Measurements from ENCODE around the gene PSME2.

The PSME2 gene

DNA sequence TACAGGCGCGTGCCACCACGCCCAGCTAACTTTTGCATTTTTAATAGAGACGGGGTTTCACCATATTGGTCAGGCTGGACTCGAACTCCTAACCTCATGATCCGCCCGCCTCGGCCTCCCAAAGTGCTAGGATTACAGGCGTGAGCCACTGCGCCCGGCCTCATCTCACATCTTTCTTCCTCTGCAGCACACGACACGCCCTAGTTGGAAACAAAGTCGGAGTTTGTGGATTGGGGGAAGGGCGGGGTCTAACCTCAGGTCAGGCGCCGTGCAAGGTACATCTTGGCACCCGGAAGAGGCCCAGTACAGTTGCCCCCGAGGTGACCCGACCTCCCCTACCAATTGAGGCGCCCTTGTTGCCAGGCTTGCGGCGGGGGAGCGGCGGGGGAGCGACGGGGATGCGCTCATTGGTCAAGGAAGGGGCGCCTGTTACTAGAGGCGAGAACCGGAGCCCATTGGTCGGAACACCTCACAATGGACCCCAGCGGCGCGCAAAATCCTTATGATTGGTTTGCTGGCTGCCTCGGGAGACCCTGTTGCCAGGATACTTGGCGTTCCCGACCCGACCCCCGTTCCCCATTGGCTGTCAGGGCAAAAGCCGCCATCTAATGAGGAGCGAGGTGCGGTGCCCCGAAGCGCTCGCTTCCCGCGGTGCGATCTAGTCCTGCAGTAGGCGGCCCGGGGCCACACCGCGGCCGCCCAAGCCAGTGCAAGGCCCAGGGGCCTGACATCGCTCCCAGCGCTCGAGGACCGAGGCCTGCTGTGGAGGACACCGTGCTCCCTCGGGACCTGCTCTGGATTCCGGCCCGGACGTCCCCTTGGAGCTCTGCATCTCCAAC, 25.2 kb upstream of the PSME2 start, which contains the start of gene REC8:
TSS of gene REC8 (plus strand) at position 659 of the 839 bp plus-strand sequence. CDS start 473 bp downstream, outside the sequence.
- Histone ChIP-seq H3K27ac (replicated peaks) (no peak within 1 kb of the TSS), H3K27me3 (ENCODE audit: insufficient read depth, poor library complexity, severe bottlenecking) (no peaks in the 10 kb centered on the region), H3K4me3 (replicated peaks; ENCODE audit: insufficient read depth, low read length) (no peak within 1 kb of the TSS)
- DNase-seq (ENCODE audit: low read depth in 1 of 2, low spot score in 1 of 2): no peak
- TF ChIP-seq, protein P1, sequence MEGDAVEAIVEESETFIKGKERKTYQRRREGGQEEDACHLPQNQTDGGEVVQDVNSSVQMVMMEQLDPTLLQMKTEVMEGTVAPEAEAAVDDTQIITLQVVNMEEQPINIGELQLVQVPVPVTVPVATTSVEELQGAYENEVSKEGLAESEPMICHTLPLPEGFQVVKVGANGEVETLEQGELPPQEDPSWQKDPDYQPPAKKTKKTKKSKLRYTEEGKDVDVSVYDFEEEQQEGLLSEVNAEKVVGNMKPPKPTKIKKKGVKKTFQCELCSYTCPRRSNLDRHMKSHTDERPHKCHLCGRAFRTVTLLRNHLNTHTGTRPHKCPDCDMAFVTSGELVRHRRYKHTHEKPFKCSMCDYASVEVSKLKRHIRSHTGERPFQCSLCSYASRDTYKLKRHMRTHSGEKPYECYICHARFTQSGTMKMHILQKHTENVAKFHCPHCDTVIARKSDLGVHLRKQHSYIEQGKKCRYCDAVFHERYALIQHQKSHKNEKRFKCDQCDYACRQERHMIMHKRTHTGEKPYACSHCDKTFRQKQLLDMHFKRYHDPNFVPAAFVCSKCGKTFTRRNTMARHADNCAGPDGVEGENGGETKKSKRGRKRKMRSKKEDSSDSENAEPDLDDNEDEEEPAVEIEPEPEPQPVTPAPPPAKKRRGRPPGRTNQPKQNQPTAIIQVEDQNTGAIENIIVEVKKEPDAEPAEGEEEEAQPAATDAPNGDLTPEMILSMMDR (IDR thresholded peaks at IDR 0.05; ENCODE audit: insufficient read depth, low read length): no peak
- no peak for TF ChIP-seq GABPA (IDR thresholded peaks at IDR 0.05; ENCODE audit: low read depth)
- no peak for TF ChIP-seq SPI1 (IDR thresholded peaks at IDR 0.05; ENCODE audit: borderline replicate concordance, low read depth)
- no peak for TF ChIP-seq POLR2AphosphoS5 (IDR thresholded peaks at IDR 0.05; ENCODE audit: low read depth)
- TF ChIP-seq, protein P2, sequence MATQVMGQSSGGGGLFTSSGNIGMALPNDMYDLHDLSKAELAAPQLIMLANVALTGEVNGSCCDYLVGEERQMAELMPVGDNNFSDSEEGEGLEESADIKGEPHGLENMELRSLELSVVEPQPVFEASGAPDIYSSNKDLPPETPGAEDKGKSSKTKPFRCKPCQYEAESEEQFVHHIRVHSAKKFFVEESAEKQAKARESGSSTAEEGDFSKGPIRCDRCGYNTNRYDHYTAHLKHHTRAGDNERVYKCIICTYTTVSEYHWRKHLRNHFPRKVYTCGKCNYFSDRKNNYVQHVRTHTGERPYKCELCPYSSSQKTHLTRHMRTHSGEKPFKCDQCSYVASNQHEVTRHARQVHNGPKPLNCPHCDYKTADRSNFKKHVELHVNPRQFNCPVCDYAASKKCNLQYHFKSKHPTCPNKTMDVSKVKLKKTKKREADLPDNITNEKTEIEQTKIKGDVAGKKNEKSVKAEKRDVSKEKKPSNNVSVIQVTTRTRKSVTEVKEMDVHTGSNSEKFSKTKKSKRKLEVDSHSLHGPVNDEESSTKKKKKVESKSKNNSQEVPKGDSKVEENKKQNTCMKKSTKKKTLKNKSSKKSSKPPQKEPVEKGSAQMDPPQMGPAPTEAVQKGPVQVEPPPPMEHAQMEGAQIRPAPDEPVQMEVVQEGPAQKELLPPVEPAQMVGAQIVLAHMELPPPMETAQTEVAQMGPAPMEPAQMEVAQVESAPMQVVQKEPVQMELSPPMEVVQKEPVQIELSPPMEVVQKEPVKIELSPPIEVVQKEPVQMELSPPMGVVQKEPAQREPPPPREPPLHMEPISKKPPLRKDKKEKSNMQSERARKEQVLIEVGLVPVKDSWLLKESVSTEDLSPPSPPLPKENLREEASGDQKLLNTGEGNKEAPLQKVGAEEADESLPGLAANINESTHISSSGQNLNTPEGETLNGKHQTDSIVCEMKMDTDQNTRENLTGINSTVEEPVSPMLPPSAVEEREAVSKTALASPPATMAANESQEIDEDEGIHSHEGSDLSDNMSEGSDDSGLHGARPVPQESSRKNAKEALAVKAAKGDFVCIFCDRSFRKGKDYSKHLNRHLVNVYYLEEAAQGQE (IDR thresholded peaks at IDR 0.05; ENCODE audit: insufficient replicate concordance, low read depth): no peak

DNA sequence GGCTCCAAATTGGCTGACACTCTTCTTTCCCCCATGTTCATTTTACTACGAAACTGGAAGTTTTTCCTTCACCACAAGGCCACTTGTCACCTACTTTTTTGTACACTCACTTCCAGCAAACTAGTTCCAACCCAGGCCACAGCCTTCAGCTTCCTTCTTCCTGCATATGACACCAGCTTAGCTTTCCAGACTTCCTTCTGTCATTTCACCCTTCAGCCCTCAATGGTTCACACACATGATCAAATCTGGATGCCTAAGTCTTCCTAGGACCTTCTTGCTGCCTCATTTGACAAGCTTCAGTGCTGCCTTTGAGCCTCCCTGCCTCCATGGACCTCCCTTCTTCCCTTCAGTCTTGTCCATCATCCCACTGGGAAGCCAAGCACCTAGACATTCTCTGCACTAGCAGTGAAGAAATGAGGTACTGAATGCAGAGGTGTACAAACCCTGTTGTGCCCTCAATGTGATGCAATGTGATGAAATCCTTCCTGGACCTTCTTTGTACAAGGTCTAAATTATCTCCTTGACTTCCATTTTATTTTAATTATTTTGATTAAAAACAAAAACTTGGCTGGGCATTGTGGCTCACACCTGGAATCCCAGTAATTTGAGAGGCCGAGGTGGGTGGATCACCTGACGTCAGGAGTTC, 21.2 kb upstream of the PSME2 start:
- Histone ChIP-seq H3K27ac (replicated peaks) (peak overlapping the region; percentile 34), H3K4me3 (replicated peaks; ENCODE audit: insufficient read depth, low read length) (no peak overlapping the region), H3K27me3 (ENCODE audit: insufficient read depth, poor library complexity, severe bottlenecking) (no peaks in the 10 kb centered on the region)
- peak in 1 of 2 experiments; percentile 56 for DNase-seq (ENCODE audit: low read depth in 1 of 2, low spot score in 1 of 2)
- TF ChIP-seq POLR2AphosphoS5 (IDR thresholded peaks at IDR 0.05; ENCODE audit: low read depth) (no peak), GABPA (IDR thresholded peaks at IDR 0.05; ENCODE audit: low read depth) (no peak), SPI1 (IDR thresholded peaks at IDR 0.05; ENCODE audit: borderline replicate concordance, low read depth) (no peak)
- TF ChIP-seq, protein P1 (IDR thresholded peaks at IDR 0.05; ENCODE audit: insufficient read depth, low read length): no peak
- TF ChIP-seq, protein P2 (IDR thresholded peaks at IDR 0.05; ENCODE audit: insufficient replicate concordance, low read depth): no peak

DNA sequence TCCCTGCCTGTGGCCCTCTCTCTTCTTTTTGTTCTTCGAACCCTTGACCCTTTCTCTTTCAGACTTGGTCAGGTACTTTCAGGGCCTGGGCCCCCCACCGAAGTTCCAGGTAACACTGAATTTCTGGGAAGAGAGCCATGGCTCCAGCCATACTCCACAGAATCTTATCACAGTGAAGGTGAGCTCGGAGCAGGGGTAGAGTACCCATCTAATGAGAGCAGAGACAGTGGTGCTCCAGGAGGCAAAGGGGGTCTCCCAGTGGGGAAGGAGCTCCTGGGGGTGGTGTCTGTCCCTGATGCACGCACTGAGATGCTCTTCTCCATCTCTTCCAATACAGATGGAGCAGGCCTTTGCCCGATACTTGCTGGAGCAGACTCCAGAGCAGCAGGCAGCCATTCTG, 19.4 kb upstream of the PSME2 start:
- DNase-seq (ENCODE audit: low read depth in 1 of 2, low spot score in 1 of 2): no peak
- Histone ChIP-seq H3K4me3 (replicated peaks; ENCODE audit: insufficient read depth, low read length) (no peak overlapping the region), H3K27me3 (ENCODE audit: insufficient read depth, poor library complexity, severe bottlenecking) (no peaks in the 10 kb centered on the region), H3K27ac (replicated peaks) (no peak overlapping the region)
- TF ChIP-seq, protein P2 (IDR thresholded peaks at IDR 0.05; ENCODE audit: insufficient replicate concordance, low read depth): no peak
- TF ChIP-seq GABPA (IDR thresholded peaks at IDR 0.05; ENCODE audit: low read depth) (no peak), SPI1 (IDR thresholded peaks at IDR 0.05; ENCODE audit: borderline replicate concordance, low read depth) (no peak), POLR2AphosphoS5 (IDR thresholded peaks at IDR 0.05; ENCODE audit: low read depth) (no peak)
- TF ChIP-seq, protein P1 (IDR thresholded peaks at IDR 0.05; ENCODE audit: insufficient read depth, low read length): no peak
